HepG2 (cell line): ENCODE data around the gene LRRC45. TPM values are rescaled to one million over a fixed set of nuclear protein-coding genes. Genes with fewer than 3 reads are reported as not detected.

Experiments used
- GATAD2A ChIP-seq: IDR thresholded peaks from 2 replicates; pipeline ENCODE4 v1.6.1; 2016
- GZF1 ChIP-seq: sonication (generic); formaldehyde crosslinking; IDR thresholded peaks from 2 replicates; pipeline ENCODE4 v1.5.1; 2020; ENCODE audit warnings: mild to moderate bottlenecking, missing genetic modification reagents
- HDAC2 ChIP-seq: sonication (generic); formaldehyde crosslinking; IDR thresholded peaks from 2 replicates; pipeline ENCODE4 v1.4.0; 2020; ENCODE audit warnings: missing genetic modification reagents
- JUND ChIP-seq: sonication (generic); formaldehyde crosslinking; IDR thresholded peaks from 2 replicates; pipeline ENCODE4 v1.8.0; 2022; ENCODE audit warnings: mild to moderate bottlenecking, missing genetic modification reagents
- KLF11 ChIP-seq: IDR thresholded peaks from 2 replicates; pipeline ENCODE4 v1.6.1; 2016; ENCODE audit warnings: missing compliant biosample characterization
- NFYC ChIP-seq: IDR thresholded peaks from 2 replicates; pipeline ENCODE4 v1.6.1; 2016; ENCODE audit warnings: missing genetic modification reagents, missing compliant biosample characterization
- NRL ChIP-seq: sonication (generic); formaldehyde crosslinking; IDR thresholded peaks from 2 replicates; pipeline ENCODE4 v1.5.0; 2020; ENCODE audit warnings: missing genetic modification reagents, mild to moderate bottlenecking, moderate library complexity, borderline replicate concordance
- PCBP1 ChIP-seq: fragments of 200-400 bp; formaldehyde crosslinking; IDR thresholded peaks from 2 replicates; pipeline ENCODE4 v1.6.1; 2017; ENCODE audit warnings: mild to moderate bottlenecking, low read depth, low read length, borderline replicate concordance
- PLSCR1 ChIP-seq: sonication (generic); formaldehyde crosslinking; IDR thresholded peaks from 2 replicates; pipeline ENCODE4 v1.5.0; 2020; ENCODE audit warnings: missing genetic modification reagents, mild to moderate bottlenecking, borderline replicate concordance
- TOE1 ChIP-seq: sonication (generic); formaldehyde crosslinking; IDR thresholded peaks from 2 replicates; pipeline ENCODE4 v1.4.0; 2020; ENCODE audit warnings: mild to moderate bottlenecking, missing genetic modification reagents
- ZBTB40 ChIP-seq, 2 experiments: fragments of 450-650 bp in 1 of 2; sonication (generic) in 1 of 2; formaldehyde crosslinking in 1 of 2; IDR thresholded peaks; 2 replicates each; pipeline versions ENCODE4 v1.6.1 to v1.8.0; 2016 to 2022; ENCODE audit warnings: antibody characterized with exemption in 1 of 2, mild to moderate bottlenecking in 1 of 2, missing genetic modification reagents in 1 of 2
- ZNF121 ChIP-seq: sonication (generic); formaldehyde crosslinking; IDR thresholded peaks from 2 replicates; pipeline ENCODE4 v1.5.0; 2020; ENCODE audit warnings: mild to moderate bottlenecking, missing genetic modification reagents
- ZNF331 ChIP-seq: sonication (generic); formaldehyde crosslinking; IDR thresholded peaks from 2 replicates; pipeline ENCODE4 v1.4.0; 2020; ENCODE audit warnings: missing genetic modification reagents
- ZNF776 ChIP-seq: sonication (generic); formaldehyde crosslinking; IDR thresholded peaks from 2 replicates; pipeline ENCODE4 v1.4.0; 2020; ENCODE audit warnings: mild to moderate bottlenecking, missing genetic modification reagents
- ZNF800 ChIP-seq: sonication (generic); formaldehyde crosslinking; IDR thresholded peaks from 2 replicates; pipeline ENCODE4 v1.4.0; 2020; ENCODE audit warnings: missing genetic modification reagents
- ZNF841 ChIP-seq: sonication (generic); formaldehyde crosslinking; IDR thresholded peaks from 2 replicates; pipeline ENCODE4 v1.8.1; 2023; ENCODE audit warnings: missing genetic modification reagents, borderline replicate concordance
- polyA plus RNA-seq, 8 experiments: library from polyadenylated mRNA; depleted of rRNA in 3 of 8; stranded (reverse) in 7 of 8; unstranded in 1 of 8; fragments of >200 nt; fragmentation: Illumina TruSeq in 4 of 8; extraction: Trizol in 4 of 8; gene quantifications; 2 replicates each; pipeline versions ENCODE4 v1.2.1 to v1.2.3, GENCODE V29; 2011 to 2016; ENCODE audit warnings: low read depth in 4 of 8, missing spikeins in 1 of 8, mixed read lengths in 1 of 8; ENCODE audit not compliant: insufficient read depth in 1 of 8
- total RNA-seq, 5 experiments: library from RNA; depleted of rRNA; stranded (reverse); fragments of >200 nt; fragmentation: Illumina TruSeq; extraction: Trizol; gene quantifications; 2 replicates each; pipeline ENCODE4 v1.2.3, GENCODE V29; 2016; ENCODE audit warnings: low read depth in 1 of 5

Gene LRRC45
- total and polyA plus RNA-seq, 2 of the 13 experiments (the other 11 are each of a cell fraction or from before 2014, with no cell fraction given): 11.6 to 48.1 TPM

DNA sequence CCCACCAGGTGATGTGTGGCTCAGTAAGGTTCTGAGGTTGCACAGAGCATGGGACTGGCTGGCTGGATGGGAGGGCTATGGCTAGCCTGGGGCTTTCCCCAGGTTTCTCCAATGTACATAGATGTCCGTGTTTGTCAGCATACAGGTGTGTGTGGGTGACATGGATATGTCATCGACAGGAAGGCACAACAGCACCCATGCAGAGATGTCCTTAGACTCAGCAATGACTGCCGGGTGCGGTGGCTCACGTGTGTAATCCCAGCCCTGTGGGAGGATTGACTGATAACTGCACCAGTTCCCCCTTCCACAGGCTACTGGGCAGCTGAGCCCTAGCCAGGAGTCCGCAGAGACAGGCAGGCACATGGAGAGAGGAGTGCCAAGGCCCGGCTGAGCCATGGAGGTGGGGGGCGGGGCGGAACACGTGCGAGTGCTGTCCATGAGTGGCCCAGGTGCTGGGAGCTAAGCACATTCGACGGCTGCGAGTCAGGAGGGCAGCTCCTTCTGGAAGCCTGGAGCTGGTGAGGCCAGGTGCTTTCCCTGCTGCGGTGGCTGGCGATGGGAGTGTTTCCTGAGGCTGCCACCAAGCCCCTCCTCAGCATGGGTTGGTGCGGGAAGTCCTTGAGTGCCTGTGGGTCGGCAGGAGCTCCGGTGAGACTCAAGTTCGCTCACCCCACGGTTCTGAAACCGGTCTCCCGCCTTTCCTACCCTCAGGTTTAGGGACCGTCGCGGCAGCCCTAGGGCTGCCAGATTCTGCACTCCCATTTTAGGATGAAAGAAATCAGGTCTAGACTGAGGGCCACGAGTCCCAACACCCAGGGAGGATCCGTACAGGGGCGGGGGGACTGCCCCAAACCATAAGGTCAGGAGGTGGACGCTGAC, 46.5 kb upstream of the LRRC45 start (continued):
- no peak for TF ChIP-seq PCBP1
- TF ChIP-seq JUND (CRISPR knock-in tag): no peak
- peak; percentile 75 for TF ChIP-seq ZNF121 (CRISPR knock-in tag)
- no peak for TF ChIP-seq ZNF331
- 0 out of 2 replicates have a peak, but pooled peaks have one; percentile 66 for TF ChIP-seq NRL (CRISPR knock-in tag)
- no peak for TF ChIP-seq HDAC2 (CRISPR knock-in tag)
- TF ChIP-seq ZNF841 (CRISPR knock-in tag): no peak
- no peak for TF ChIP-seq ZNF800 (CRISPR knock-in tag)
- TF ChIP-seq ZBTB40 (IDR thresholded peaks at IDR 0.05): no peak
- no peak for TF ChIP-seq ZBTB40 (CRISPR knock-in tag; IDR thresholded peaks at IDR 0.05)
- TF ChIP-seq GZF1 (CRISPR knock-in tag): no peak
- no peak for TF ChIP-seq TOE1 (CRISPR knock-in tag)
- TF ChIP-seq PLSCR1: no peak
- TF ChIP-seq GATAD2A (CRISPR knock-in tag): peak; percentile 17; the same call in 1 of the 2 replicates
- no peak for TF ChIP-seq KLF11 (CRISPR knock-in tag)
- peak; percentile 42; the same call in 1 of the 2 replicates for TF ChIP-seq ZNF776 (CRISPR knock-in tag)
- TF ChIP-seq NFYC (CRISPR knock-in tag): no peak
